ENCODE results near the gene SETD2. TPM values are rescaled to one million over a fixed set of nuclear protein-coding genes. Genes with fewer than 3 reads are reported as not detected.

The SETD2 gene
- total and polyA plus RNA-seq, 2 of the 8 experiments (the other 6 are each of a cell fraction or from before 2014, with no cell fraction given): 15.7 to 46.3 TPM

GRCh38 chr3:46986782-46987310 lies 177.1 kb downstream of the SETD2 start:
- H2BK12ac ChIP-seq (ENCODE audit: low read depth, low read length): no peak overlapping the region; the same call in 1 of the 2 replicates
- H3K9ac ChIP-seq (replicated peaks in 1 of 4; ENCODE audit: extremely low read depth in 1 of 4, low read depth in 3 of 4, low read length in 3 of 4): no peak overlapping the region
- no peak for FAIRE-seq
- H4K91ac ChIP-seq (replicated peaks; ENCODE audit: insufficient read length, low read length): no peak overlapping the region
- H3K23ac ChIP-seq (ENCODE audit: insufficient read length): no peak overlapping the region
- DNase-seq (ENCODE audit: low read depth in 1 of 2, low spot score in 2 of 2): no peak
- H2AFZ ChIP-seq (ENCODE audit: low read length): no peak overlapping the region
- ChIA-PET POLR2A (ENCODE audit: partially characterized antibody) (interaction anchor here (0.6 to 1.5 kb wide), 5 partner anchors 10 to 45 kb away, joined by 3 to 4 read pairs (median 3); partner anchors contain the start of gene CCDC12), CTCF (ENCODE audit: partially characterized antibody) (interaction anchor here (0.6 to 13.0 kb wide), 7 partner anchors 16 to 120 kb away, joined by 3 to 130 read pairs (median 5); no protein-coding TSS in a partner anchor)
- no peak overlapping the region for H2AK5ac ChIP-seq (ENCODE audit: low read depth, low read length)
- H2BK20ac ChIP-seq (ENCODE audit: low read length): no peak overlapping the region
- H3K56ac ChIP-seq (replicated peaks; ENCODE audit: insufficient read length, low read depth, low read length): no peak overlapping the region
- H2BK120ac ChIP-seq (replicated peaks; ENCODE audit: low read depth, low read length): no peak overlapping the region
- H3K79me1 ChIP-seq (ENCODE audit: low read depth, low read length): no peaks in the 10 kb centered on the region
- no peak overlapping the region for H3K4ac ChIP-seq (replicated peaks; ENCODE audit: insufficient read length, low read depth, low read length)
- peaks cover 4 to 17% of the 10 kb centered on the region in 2 experiments for H4K20me1 ChIP-seq (replicated peaks in 1 of 2; ENCODE audit: control insufficient read depth in 1 of 2, insufficient read depth in 2 of 2, low read length in 2 of 2)
- H3K27ac ChIP-seq (ENCODE audit: low read depth, low read length): no peak overlapping the region
- H3K9me3 ChIP-seq (ENCODE audit: insufficient read depth in 2 of 2, low read depth in 1 of 2, low read length in 1 of 2): no peaks in the 10 kb centered on the region
- TF ChIP-seq MAFK (IDR thresholded peaks at IDR 0.05; ENCODE audit: low read depth, low read length): no peak
- TF ChIP-seq TCF12 (IDR thresholded peaks at IDR 0.05; ENCODE audit: low read depth, low read length): no peak
- no peak for TF ChIP-seq POU5F1 (IDR thresholded peaks at IDR 0.05; ENCODE audit: low read depth, low read length)
- no peak for TF ChIP-seq CHD2 (IDR thresholded peaks at IDR 0.05; ENCODE audit: low read length)
- TF ChIP-seq NRF1 (IDR thresholded peaks at IDR 0.05; ENCODE audit: low read depth, low read length): no peak
- 92% methylated on average over 3 of the region's 3 CpGs; no CpG with 5 or more reads in 1 of the 2 experiments for WGBS, 2 experiments (ENCODE audit: extremely low coverage in 1 of 2, insufficient coverage in 1 of 2, insufficient read length in 1 of 2, insufficient replicate concordance in 2 of 2, low coverage in 1 of 2, low lambda C conversion rate in 2 of 2, missing lambda C conversion rate in 1 of 2)
- no peaks in the 10 kb centered on the region for H3K23me2 ChIP-seq (ENCODE audit: low read depth, low read length)
- no peak overlapping the region for H3K4me2 ChIP-seq (ENCODE audit: insufficient read depth in 1 of 2, low read depth in 2 of 2, low read length in 2 of 2)
- peaks cover 3 to 32% (median 12%) of the 10 kb centered on the region in 4 experiments for H3K4me1 ChIP-seq (replicated peaks in 1 of 4; ENCODE audit: control insufficient read depth in 3 of 4, insufficient read depth in 4 of 4, low read length in 3 of 4)
- no peak overlapping the region for H2BK15ac ChIP-seq (ENCODE audit: low read length)
- peak overlapping the region; percentile 29; the same call in 1 of the 2 replicates for H3K18ac ChIP-seq (ENCODE audit: extremely low read depth, low read length)
- H2BK5ac ChIP-seq (ENCODE audit: low read depth, low read length): 0 out of 2 replicates have a peak overlapping the region, but pooled peaks have one; percentile 97
- no peak overlapping the region for H4K8ac ChIP-seq (ENCODE audit: extremely low read depth, insufficient read depth, low read length)
- H3K14ac ChIP-seq (ENCODE audit: insufficient read length): no peak overlapping the region
- H3K4me3 ChIP-seq (ENCODE audit: extremely low read depth in 1 of 4, insufficient read depth in 2 of 4, low read depth in 3 of 4, low read length in 4 of 4): no peak overlapping the region
- peaks cover 0 to 4% (median 0%) of the 10 kb centered on the region in 4 experiments; a peak in 1 of 7 replicates for H3K27me3 ChIP-seq (replicated peaks in 1 of 4; ENCODE audit: control insufficient read depth in 3 of 4, extremely low read depth in 1 of 4, insufficient read depth in 3 of 4, low read length in 3 of 4)
- H3K79me2 ChIP-seq (ENCODE audit: control insufficient read depth in 1 of 2, insufficient read depth in 2 of 2, low read length in 2 of 2): no peaks in the 10 kb centered on the region; a peak in 1 of 4 replicates
- no peak overlapping the region for H4K5ac ChIP-seq (ENCODE audit: insufficient read length, low read depth, low read length)
- no peaks in the 10 kb centered on the region; a peak in 1 of 8 replicates for H3K36me3 ChIP-seq (ENCODE audit: control insufficient read depth in 2 of 4, insufficient read depth in 4 of 4, low read length in 3 of 4)

Measured in H1 (cell line).